Measurements from ENCODE around the gene CES4A.
"Not testable (repeated sequence)": the region's sequence is repeated elsewhere in the genome, so short reads cannot be mapped to it uniquely, and the experiment has no call there.

CES4A gene

GRCh38 chr16:67022531-67023214 lies 34.3 kb downstream of the CES4A start:
- DNase-seq (ENCODE audit: low spot score), result peak; percentile 38

- no peak for DNase-seq (ENCODE audit: low spot score)
Observed at GRCh38 chr16:67023689-67024088, 35.3 kb downstream of the CES4A start.

- DNase-seq (ENCODE audit: low spot score), result no peak
Observed at GRCh38 chr16:67024384-67025209, 36.2 kb downstream of the CES4A start.

DNA sequence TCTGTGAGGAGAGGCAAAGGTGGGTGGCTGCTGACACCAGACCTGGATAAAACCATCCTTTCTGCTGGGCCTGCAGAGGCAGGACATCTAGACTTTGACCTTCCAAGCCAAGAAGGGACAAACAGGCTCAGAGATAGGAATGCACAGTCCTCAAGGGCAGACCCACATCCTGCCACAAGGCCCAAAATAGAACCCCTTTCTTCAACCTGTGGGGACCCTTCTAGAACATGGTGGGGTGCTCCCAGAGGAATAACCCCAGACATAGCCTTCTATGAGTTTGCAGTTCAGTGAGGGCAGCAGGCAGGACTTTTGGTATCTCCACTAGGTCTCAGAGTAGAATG lies 36.8 kb downstream of the CES4A start:
- DNase-seq (ENCODE audit: low spot score), result no peak

- no peak for DNase-seq (ENCODE audit: low spot score)
Observed at GRCh38 chr16:67026570-67026969, 38.2 kb downstream of the CES4A start.

DNA sequence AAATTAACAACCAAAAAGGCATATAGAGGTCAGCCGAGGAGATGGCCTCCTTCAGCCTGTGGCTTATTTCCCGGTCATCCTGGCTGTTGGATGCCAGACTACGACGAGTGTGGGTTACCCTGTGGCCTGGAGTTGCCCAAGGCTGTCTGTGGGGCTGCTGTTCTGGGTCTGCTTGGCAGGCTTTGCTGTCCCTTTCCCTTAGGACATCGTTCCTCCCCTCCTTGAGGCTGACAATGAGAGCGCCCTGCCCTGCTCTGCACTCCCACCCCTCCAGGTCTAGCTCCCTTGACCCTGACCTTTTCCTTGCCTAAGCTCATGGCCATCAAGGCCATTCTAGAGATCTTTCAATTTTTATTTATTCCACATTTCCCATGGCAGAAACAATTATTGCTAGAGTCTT lies 38.7 kb downstream of the CES4A start:
- DNase-seq (ENCODE audit: low spot score), result no peak

- DNase-seq (ENCODE audit: low spot score), result no peak
Observed at GRCh38 chr16:67028167-67028695, 39.8 kb downstream of the CES4A start.

- DNase-seq (ENCODE audit: low spot score), result peak; percentile 99
Observed at GRCh38 chr16:67028696-67029253, 40.4 kb downstream of the CES4A start, which contains the start of gene CBFB. TSS of gene CBFB (plus strand) at chr16:67029149. CDS start at chr16:67029408, 259 bp downstream.

DNA sequence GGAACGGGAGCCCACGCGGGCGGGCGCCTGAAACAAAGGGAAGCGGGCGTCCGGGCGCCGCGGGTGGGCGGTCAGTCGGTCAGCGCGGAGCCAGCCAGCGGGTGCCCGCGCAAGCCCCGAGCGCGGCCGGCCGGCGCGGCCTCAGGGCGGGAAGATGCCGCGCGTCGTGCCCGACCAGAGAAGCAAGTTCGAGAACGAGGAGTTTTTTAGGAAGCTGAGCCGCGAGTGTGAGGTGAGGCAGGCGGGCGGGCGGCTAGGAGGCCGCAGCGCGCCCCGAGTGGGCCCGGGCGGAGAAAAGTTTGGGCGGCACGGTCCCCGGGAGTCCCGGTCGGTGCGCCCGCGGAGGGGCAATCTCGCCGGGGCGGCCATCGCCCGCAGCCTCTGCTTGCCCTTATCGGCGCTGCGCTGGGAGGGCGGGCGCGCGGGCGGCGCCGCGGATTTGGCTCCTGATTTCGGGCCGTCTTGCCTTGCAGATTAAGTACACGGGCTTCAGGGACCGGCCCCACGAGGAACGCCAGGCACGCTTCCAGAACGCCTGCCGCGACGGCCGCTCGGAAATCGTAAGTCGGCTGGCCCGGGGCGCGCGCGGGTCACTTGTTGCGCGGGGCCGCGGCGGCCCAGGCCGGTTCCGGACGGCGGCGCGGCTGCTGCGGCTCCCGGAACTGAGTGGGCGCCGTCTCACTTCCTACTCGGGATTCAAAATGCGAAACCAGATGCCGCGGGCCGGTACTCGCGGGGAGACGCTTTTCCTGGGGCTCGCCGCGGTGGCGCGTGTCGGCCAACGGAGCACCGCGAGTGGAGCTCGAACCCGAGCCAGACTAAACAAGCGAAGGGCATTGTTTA lies 41.1 kb downstream of the CES4A start:
- peak; percentile 62 for DNase-seq (ENCODE audit: low spot score)

DNA sequence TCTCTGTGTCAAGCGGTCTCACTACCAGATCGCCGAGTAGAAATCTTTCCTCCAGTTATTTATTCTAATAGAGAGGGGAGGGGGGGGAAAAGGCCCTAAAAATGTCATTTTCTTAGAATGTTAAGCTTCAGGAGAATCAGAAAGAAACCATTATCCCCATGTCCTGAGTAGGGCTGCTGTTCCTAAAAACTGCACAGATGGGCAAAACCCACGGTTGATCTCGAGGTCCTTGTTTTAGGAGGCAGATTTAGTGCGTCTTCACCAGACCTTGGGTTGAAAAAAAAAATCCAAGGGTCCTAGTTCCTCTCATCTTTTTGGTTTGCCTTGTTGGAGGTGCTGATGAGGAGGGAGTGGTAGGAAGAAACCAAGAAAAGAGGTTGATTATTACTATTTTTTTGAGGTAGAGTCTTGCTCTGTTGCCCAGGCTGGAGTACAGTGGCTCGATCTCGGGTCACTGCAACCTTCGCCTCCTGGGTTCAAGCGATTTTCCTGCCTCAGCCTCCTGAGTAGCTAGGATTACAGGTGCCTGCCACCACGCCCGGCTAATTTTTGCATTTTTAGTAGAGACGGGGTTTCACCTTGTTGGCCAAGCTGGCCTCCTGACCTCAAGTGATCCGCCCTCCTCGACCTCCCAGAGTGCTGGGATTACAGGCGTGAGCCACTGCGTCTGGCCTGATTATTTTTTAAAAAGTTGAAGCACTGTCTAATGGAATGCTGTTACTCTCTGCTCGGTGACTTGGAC lies 42.0 kb downstream of the CES4A start:
- no peak for DNase-seq (ENCODE audit: low spot score)

DNA sequence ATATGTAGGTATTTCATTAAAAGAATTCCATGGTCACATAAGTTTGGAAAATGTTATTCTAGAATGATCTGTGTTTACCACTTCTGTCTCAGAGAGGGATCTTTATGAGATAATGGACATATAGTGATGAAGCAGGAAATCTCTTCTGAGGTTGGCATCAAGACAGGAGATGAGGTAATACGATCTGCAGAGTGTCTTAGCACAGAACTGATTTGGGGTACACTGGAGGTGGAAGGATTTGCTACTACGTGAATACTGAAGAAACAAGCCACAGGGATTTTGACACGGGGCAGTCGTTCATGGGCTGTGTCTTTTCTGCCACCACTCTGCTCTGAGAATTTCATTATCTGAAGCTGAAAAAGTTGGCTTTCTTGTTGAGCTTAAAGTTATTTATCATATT lies 46.1 kb downstream of the CES4A start:
- DNase-seq (ENCODE audit: low spot score), result no peak

- no peak for DNase-seq (ENCODE audit: low spot score)
Observed at GRCh38 chr16:67035364-67035763, 47.0 kb downstream of the CES4A start.

GRCh38 chr16:67036323-67036741 lies 47.9 kb downstream of the CES4A start:
- no peak for DNase-seq (ENCODE audit: low spot score)

DNA sequence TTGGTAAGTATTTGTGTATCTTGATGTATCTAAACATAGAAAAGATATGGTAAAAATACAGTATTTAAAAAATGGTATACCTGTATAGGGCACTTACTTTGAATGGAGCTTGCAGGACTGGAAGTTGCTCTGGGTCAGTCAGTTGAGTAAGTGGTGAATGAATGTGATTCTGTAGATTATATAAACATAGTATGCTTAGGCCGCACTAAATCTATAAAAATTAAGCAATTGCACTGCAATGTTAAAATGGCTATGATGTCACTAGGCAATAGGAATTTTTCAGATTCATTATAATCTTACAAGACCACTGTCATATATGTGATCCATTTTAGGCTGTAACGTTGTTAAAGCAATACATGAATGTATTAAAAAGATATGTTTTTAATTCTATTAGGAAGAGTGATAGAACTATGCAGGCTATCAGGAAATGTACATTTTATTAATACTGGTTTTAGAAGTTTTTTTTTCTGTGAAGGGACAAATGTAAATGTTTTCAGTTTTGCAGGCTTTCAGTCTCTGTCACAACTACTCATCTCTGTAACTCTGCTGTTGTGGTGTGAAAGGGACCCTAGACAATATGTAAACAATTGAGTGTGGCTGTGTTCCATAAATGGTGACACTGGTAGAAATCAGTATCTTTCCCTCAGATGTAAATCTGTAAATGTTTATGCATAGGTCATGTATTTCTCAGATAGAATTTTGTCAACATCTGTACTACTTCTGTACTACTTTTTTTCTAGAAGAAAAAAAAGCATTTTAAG lies 51.1 kb downstream of the CES4A start:
- no peak for DNase-seq (ENCODE audit: low spot score)

DNA sequence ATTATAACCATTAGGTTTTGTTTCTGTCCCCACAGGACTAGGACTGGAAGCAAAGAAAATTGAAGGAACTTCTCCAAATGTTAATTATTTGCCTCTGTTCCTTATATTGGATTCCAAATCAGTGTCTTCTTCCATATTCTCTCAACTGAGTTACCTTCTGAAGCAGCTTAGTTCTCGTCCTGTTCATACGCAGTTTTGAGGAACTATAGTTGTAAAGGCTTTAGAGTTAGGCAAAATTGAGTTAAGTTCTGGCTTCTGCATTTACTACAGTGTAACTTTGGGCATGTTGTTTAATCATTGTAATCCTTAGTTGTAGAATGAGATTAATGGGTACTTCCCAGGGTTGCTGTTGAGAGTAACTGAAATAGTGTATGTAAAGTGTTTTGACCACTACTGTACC lies 51.8 kb downstream of the CES4A start:
- DNase-seq (ENCODE audit: low spot score), result no peak

DNA sequence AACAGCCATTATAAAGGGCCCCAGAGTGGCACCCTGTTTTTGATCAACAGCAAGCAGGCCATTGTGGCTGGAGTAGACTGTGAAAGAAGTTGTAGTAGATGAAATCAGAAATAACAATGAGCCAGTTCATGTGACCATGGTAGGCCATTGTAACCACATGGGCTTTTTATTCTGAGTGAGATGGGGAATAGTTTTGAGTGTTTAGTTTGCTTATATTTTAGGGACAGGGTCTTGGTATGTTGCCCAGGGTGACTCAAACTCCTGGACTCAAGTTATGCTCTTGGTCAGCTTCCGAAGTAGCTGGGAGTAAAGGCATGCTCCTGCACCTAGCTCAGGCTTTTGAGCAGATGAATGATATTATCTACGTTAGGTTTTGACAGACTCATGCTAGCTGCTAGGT lies 52.5 kb downstream of the CES4A start:
- no peak for DNase-seq (ENCODE audit: low spot score)

- not testable (repeated sequence) for DNase-seq (ENCODE audit: low spot score)
Observed at GRCh38 chr16:67041520-67041919, 53.1 kb downstream of the CES4A start.

DNA sequence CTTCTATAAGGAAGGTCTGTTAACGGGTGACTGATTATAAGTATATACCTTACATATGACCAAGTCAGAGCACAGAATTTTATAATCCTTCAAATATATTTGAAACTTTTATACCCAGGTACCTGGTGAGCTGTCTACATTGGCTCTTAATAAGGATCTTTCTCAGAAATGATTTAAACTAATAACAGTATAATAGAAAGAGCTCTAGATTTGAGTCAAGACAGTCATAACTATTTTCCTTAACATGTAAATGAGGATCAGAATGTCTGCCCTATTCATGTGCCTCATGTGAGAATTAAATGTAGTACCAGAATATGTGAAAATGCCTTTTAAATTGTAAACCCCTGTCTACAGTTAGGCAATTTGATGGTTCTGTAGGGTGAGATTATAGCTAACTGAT lies 55.0 kb downstream of the CES4A start:
- DNase-seq (ENCODE audit: low spot score), result no peak

- DNase-seq (ENCODE audit: low spot score), result no peak
Observed at GRCh38 chr16:67050796-67051195, 62.4 kb downstream of the CES4A start.

DNA sequence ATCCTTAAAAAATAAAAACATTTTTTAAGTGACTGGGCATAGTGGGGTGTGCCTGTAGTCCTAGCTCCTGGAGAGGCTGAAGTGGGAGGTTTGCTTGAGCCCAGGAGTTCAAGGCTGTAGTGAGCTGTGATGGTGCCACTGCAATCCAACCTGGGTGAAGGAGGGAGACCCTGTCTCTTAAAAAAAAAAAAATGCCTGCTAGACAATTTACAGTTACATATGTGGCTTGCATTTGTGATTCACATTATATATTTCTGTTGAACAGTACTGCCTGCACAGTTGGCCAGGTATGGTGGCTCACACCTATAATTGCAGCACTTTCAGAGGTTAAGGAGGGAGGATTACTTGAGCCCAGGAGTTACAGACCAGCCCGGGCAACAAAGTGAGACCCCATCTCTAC lies 64.0 kb downstream of the CES4A start:
- DNase-seq (ENCODE audit: low spot score), result no peak
